ENCODE results near the gene KREMEN1.

Gene KREMEN1

GRCh38 chr22:29134448-29134847, 61.6 kb downstream of the KREMEN1 start:
- no peak for TF ChIP-seq CTCF (IDR thresholded peaks at IDR 0.05; ENCODE audit: insufficient read depth, low read length, missing control alignments)
- CTCF ChIA-PET: interaction anchor here (0.7 to 2.6 kb wide), 2 partner anchors 20 to 79 kb away, joined by 3 to 11 read pairs; no protein-coding TSS in a partner anchor

GRCh38 chr22:29136782-29137700, 64.2 kb downstream of the KREMEN1 start:
- POLR2A ChIA-PET: no interaction called here
- TF ChIP-seq CTCF (IDR thresholded peaks at IDR 0.05; ENCODE audit: insufficient read depth, low read length, missing control alignments): no peak
- CTCF ChIA-PET: interaction anchor here (1.1 to 8.1 kb wide), 3 partner anchors 16 to 308 kb away, joined by 3 to 69 read pairs (median 11); no protein-coding TSS in a partner anchor
- DNase-seq (ENCODE audit: low read depth, low spot score): no peak
- H3K4me3 ChIP-seq (ENCODE audit: low read depth, low read length): no peak overlapping the region

More at GRCh38 chr22:29134448-29134847, 61.6 kb downstream of the KREMEN1 start:
- H3K4me3 ChIP-seq (ENCODE audit: low read depth, low read length): no peak overlapping the region
- POLR2A ChIA-PET: no interaction called here
- no peak for DNase-seq (ENCODE audit: low read depth, low spot score)

- no peak for TF ChIP-seq CTCF (IDR thresholded peaks at IDR 0.05; ENCODE audit: insufficient read depth, low read length, missing control alignments)
- ChIA-PET POLR2A (no interaction called here), CTCF (interaction anchor here (1.2 to 8.1 kb wide), 2 partner anchors 15 to 17 kb away, joined by 3 to 69 read pairs; no protein-coding TSS in a partner anchor)
- DNase-seq (ENCODE audit: low read depth, low spot score): no peak
- no peak overlapping the region for H3K4me3 ChIP-seq (ENCODE audit: low read depth, low read length)
These were observed 65.9 kb downstream of the KREMEN1 start for GRCh38 chr22:29138556-29139305.

GRCh38 chr22:29139965-29140782, 67.3 kb downstream of the KREMEN1 start:
- POLR2A ChIA-PET: no interaction called here
- no peak for TF ChIP-seq CTCF (IDR thresholded peaks at IDR 0.05; ENCODE audit: insufficient read depth, low read length, missing control alignments)
- CTCF ChIA-PET: interaction anchor here (0.9 to 8.1 kb wide), 3 partner anchors 13 to 284 kb away, joined by 3 to 69 read pairs (median 4); no protein-coding TSS in a partner anchor
- no peak for DNase-seq (ENCODE audit: low read depth, low spot score)
- no peak overlapping the region for H3K4me3 ChIP-seq (ENCODE audit: low read depth, low read length)

GRCh38 chr22:29141078-29141688, 68.3 kb downstream of the KREMEN1 start:
- CTCF ChIA-PET: interaction anchor here (0.9 to 8.1 kb wide), 3 partner anchors 12 to 285 kb away, joined by 3 to 69 read pairs (median 4); no protein-coding TSS in a partner anchor
- DNase-seq (ENCODE audit: low read depth, low spot score): no peak
- POLR2A ChIA-PET: no interaction called here
- no peak overlapping the region for H3K4me3 ChIP-seq (ENCODE audit: low read depth, low read length)
- TF ChIP-seq CTCF (IDR thresholded peaks at IDR 0.05; ENCODE audit: insufficient read depth, low read length, missing control alignments): no peak
